ENCODE results near the gene SLC12A5. TPM values are rescaled to one million over a fixed set of nuclear protein-coding genes. Genes with fewer than 3 reads are reported as not detected.

SLC12A5 gene
- total and polyA plus RNA-seq, 9 of the 15 experiments (the other 6 are each of a cell fraction or from before 2014, with no cell fraction given) = 0.36 to 7.5 (median 2.1) TPM

DNA sequence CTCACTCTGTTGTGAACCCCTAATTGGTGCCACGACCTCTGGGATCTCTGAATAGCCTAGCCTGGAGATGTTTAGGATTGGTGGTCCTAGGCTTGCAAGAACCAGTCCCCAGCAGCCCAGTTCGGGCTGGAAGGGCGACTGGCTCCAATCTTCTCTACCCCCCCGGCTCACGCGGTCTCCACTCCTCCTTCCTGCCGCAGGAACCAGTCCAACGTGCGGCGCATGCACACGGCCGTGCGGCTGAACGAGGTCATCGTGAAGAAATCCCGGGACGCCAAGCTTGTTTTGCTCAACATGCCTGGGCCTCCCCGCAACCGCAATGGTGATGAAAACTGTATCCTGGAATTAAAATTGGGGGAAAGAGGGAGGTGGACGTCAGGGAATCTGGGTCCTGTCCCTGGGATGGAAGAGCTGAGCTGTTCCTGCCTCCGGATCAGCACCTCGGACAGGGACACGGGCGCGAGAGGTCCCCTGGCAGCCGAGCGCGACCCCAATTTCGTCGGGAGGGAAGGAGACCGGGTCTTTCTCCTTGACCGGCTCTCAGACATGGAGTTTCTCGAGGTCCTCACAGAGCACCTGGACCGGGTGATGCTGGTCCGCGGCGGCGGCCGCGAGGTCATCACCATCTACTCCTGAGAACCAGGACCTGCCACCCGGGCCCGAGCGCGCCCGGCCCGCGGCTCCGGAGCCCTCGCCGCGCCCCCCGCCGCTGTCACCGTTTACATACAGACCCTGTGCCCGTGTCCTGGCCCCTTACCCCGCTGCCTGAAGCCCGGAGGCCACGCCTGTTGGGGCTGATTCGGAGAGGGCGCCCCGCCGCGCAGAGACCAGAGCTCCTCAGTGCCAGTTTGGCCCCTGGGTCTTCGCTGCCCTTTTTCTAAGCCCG lies 28.2 kb downstream of the SLC12A5 start:
- DNase-seq (ENCODE audit: extremely low read depth in 1 of 4, low spot score in 3 of 4) (peak; percentile 34 to 71 (median 54)), FAIRE-seq (no peak), ATAC-seq (peak; percentile 64)
- peaks cover 19% of the 10 kb centered on the region; the same call in 1 of the 2 replicates for H4K20me1 ChIP-seq (replicated peaks; ENCODE audit: control insufficient read depth, insufficient read depth, low read length)
- H3K9ac ChIP-seq (ENCODE audit: insufficient read depth in 1 of 2, low read depth in 2 of 2, low read length in 2 of 2) = no peak overlapping the region
- H3K36me3 ChIP-seq (ENCODE audit: control insufficient read depth, insufficient read depth, low read length) = peaks cover 17% of the 10 kb centered on the region; the same call in 1 of the 3 replicates
- H3K9me3 ChIP-seq (replicated peaks; ENCODE audit: control insufficient read depth, insufficient read depth, low read depth, low read length) = no peaks in the 10 kb centered on the region
- H3K4me3 ChIP-seq = no peak overlapping the region
- intact Hi-C loops (cut with micrococcal nuclease) = no loop called here
- in situ Hi-C loops (cut with MboI) = no loop called here
- no TSS peak for BruUV-seq (replicated peaks)
- ChIA-PET POLR2A (interaction anchor here (0.6 to 2.1 kb wide), 4 partner anchors 25 to 1610 kb away, joined by 3 to 10 read pairs (median 3); no protein-coding TSS in a partner anchor), CTCF (ENCODE audit: low intra/inter-chr PET ratio) (no interaction called here)
- peaks cover 4% of the 10 kb centered on the region for H3K9me1 ChIP-seq (ENCODE audit: control insufficient read depth, insufficient read depth, low read length)
- peaks cover 0 to 5% of the 10 kb centered on the region in 2 experiments; a peak in 2 of 5 replicates for H3K27me3 ChIP-seq (ENCODE audit: control insufficient read depth in 2 of 2, insufficient read depth in 2 of 2, low read length in 2 of 2)
- no peaks in the 10 kb centered on the region for H3K79me2 ChIP-seq (ENCODE audit: control insufficient read depth, insufficient read depth, low read length)
- H3K4me2 ChIP-seq (ENCODE audit: insufficient read depth, low read length) = no peak overlapping the region
- no peak overlapping the region for H2AFZ ChIP-seq (ENCODE audit: low read depth, low read length)
- peaks cover 0 to 14% of the 10 kb centered on the region in 2 experiments; a peak in 2 of 5 replicates for H3K4me1 ChIP-seq (replicated peaks in 1 of 2; ENCODE audit: control insufficient read depth in 2 of 2, insufficient read depth in 2 of 2, low read length in 2 of 2)
- H3K27ac ChIP-seq (ENCODE audit: extremely low read depth, low read depth, low read length) = no peak overlapping the region
- WGBS (ENCODE audit: insufficient coverage, low coverage, missing lambda C conversion rate) = 26% methylated on average over 45 of the region's 65 CpGs
- no peak for TF ChIP-seq MTF1 (CRISPR knock-in tag; IDR thresholded peaks at IDR 0.05; ENCODE audit: borderline replicate concordance)
- TF ChIP-seq, protein P1, sequence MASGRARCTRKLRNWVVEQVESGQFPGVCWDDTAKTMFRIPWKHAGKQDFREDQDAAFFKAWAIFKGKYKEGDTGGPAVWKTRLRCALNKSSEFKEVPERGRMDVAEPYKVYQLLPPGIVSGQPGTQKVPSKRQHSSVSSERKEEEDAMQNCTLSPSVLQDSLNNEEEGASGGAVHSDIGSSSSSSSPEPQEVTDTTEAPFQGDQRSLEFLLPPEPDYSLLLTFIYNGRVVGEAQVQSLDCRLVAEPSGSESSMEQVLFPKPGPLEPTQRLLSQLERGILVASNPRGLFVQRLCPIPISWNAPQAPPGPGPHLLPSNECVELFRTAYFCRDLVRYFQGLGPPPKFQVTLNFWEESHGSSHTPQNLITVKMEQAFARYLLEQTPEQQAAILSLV (tag; IDR thresholded peaks at IDR 0.05) = no peak
- TF ChIP-seq TAF1 (IDR thresholded peaks at IDR 0.05; ENCODE audit: control insufficient read depth, extremely low read depth, insufficient read depth, low read length, severe bottlenecking) = no peak
- TF ChIP-seq HOXB6 (CRISPR knock-in tag; IDR thresholded peaks at IDR 0.05; ENCODE audit: borderline replicate concordance) = no peak
- TF ChIP-seq, protein P2, sequence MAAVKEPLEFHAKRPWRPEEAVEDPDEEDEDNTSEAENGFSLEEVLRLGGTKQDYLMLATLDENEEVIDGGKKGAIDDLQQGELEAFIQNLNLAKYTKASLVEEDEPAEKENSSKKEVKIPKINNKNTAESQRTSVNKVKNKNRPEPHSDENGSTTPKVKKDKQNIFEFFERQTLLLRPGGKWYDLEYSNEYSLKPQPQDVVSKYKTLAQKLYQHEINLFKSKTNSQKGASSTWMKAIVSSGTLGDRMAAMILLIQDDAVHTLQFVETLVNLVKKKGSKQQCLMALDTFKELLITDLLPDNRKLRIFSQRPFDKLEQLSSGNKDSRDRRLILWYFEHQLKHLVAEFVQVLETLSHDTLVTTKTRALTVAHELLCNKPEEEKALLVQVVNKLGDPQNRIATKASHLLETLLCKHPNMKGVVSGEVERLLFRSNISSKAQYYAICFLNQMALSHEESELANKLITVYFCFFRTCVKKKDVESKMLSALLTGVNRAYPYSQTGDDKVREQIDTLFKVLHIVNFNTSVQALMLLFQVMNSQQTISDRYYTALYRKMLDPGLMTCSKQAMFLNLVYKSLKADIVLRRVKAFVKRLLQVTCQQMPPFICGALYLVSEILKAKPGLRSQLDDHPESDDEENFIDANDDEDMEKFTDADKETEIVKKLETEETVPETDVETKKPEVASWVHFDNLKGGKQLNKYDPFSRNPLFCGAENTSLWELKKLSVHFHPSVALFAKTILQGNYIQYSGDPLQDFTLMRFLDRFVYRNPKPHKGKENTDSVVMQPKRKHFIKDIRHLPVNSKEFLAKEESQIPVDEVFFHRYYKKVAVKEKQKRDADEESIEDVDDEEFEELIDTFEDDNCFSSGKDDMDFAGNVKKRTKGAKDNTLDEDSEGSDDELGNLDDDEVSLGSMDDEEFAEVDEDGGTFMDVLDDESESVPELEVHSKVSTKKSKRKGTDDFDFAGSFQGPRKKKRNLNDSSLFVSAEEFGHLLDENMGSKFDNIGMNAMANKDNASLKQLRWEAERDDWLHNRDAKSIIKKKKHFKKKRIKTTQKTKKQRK (IDR thresholded peaks at IDR 0.05; ENCODE audit: borderline replicate concordance, low read depth, low read length) = no peak
- no peak for TF ChIP-seq ZNF717 (CRISPR knock-in tag; IDR thresholded peaks at IDR 0.05)
- TF ChIP-seq STAT5B (CRISPR knock-in tag; IDR thresholded peaks at IDR 0.05) = no peak

Measured in K562 (cell line).